HCT116 (cell line): ENCODE data around the gene TSPY4. TPM values are rescaled to one million over a fixed set of nuclear protein-coding genes. Genes with fewer than 3 reads are reported as not detected.

Experiments used
- total RNA-seq: library from RNA; stranded (reverse); gene quantifications from one replicate; pipeline ENCODE4 v1.2.1, GENCODE V29; 2021; ENCODE audit not compliant: unreplicated experiment

TSPY4 gene
- total RNA-seq, 1 experiment from 2014 or later = not detected

Other genes with a start within 250 kb of the TSPY4 start
- not detected for gene TSPY8, start 20.3 kb downstream of the TSPY4 start, total RNA-seq
- not detected for gene TSPY3, start 61.0 kb downstream of the TSPY4 start, total RNA-seq
- gene TSPY1, start 129.5 kb downstream of the TSPY4 start, total RNA-seq = not detected
- not detected for gene TSPY9, start 149.8 kb downstream of the TSPY4 start, total RNA-seq
- not detected for gene TSPY10, start 190.4 kb downstream of the TSPY4 start, total RNA-seq